Esophagus squamous epithelium (tissue), 4 donors: Measurements from ENCODE around the gene GABRA4.

ENCODE experiments used
- POLR2A ChIP-seq, 4 donors: fragments of 450-650 bp; IDR thresholded peaks; one replicate each; pipeline ENCODE4 v1.6.1; 2017; ENCODE audit warnings: antibody characterized with exemption in 4 of 4, mild to moderate bottlenecking in 4 of 4, moderate library complexity in 3 of 4
- TF ChIP-seq, protein P1 (sequence below), 6 experiments: fragments of 450-650 bp in 4 of 6; fragments of 200-600 bp in 2 of 6; sonication (generic) in 2 of 6; IDR thresholded peaks; one replicate each; pipeline ENCODE4 v1.5.1; 2016 to 2019; ENCODE audit warnings: antibody characterized with exemption in 6 of 6, mild to moderate bottlenecking in 4 of 6, moderate library complexity in 4 of 6

DNA sequence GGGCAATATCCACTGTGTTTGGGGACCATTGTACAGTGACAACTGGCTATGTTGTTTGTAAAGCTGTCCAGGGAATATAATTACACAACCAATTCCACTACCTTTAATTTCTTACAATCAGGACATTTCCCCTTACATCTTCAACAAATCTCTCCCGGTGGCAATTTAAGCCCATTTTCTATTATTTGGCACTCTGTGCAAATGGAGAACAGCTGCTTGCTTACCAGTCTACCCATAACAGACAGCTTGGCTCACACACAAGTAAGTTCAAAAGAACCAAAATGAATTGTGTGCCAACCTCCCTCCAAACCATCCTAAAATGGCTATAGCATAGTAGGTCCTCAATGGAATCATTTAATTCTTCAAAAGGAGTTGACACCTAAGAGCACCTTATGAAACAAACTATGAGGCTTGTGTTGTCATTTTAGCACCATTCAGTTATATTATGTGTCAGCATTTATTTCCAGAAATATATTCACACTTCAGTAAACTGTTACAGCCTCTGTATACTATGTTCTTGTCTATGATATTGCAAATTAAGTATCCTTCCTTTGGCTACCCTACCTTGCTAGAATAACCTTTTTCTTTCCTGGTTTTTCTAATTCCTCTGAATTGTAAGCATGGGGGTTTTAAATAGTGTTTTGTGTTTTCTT is 18.4 kb downstream of the GABRA4 start:
- TF ChIP-seq, protein P1, sequence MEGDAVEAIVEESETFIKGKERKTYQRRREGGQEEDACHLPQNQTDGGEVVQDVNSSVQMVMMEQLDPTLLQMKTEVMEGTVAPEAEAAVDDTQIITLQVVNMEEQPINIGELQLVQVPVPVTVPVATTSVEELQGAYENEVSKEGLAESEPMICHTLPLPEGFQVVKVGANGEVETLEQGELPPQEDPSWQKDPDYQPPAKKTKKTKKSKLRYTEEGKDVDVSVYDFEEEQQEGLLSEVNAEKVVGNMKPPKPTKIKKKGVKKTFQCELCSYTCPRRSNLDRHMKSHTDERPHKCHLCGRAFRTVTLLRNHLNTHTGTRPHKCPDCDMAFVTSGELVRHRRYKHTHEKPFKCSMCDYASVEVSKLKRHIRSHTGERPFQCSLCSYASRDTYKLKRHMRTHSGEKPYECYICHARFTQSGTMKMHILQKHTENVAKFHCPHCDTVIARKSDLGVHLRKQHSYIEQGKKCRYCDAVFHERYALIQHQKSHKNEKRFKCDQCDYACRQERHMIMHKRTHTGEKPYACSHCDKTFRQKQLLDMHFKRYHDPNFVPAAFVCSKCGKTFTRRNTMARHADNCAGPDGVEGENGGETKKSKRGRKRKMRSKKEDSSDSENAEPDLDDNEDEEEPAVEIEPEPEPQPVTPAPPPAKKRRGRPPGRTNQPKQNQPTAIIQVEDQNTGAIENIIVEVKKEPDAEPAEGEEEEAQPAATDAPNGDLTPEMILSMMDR (IDR thresholded peaks at IDR 0.05): no peak
- TF ChIP-seq POLR2A (IDR thresholded peaks at IDR 0.05): no peak
